ENCODE results near the gene B3GNT5.

B3GNT5 gene

GRCh38 chr3:183313764-183314163 is 60.7 kb downstream of the B3GNT5 start:
- no peak for TF ChIP-seq CTCF (IDR thresholded peaks at IDR 0.05; ENCODE audit: low read length, missing control alignments)
- DNase-seq (ENCODE audit: low read depth), result no peak
- no peak overlapping the region for H3K4me3 ChIP-seq (replicated peaks; ENCODE audit: low read depth, low read length)

GRCh38 chr3:183315739-183316138 is 62.7 kb downstream of the B3GNT5 start:
- no peak for TF ChIP-seq CTCF (IDR thresholded peaks at IDR 0.05; ENCODE audit: low read length, missing control alignments)
- H3K4me3 ChIP-seq (replicated peaks; ENCODE audit: low read depth, low read length), result no peak overlapping the region
- no peak for DNase-seq (ENCODE audit: low read depth)

GRCh38 chr3:183317271-183317670 is 64.2 kb downstream of the B3GNT5 start:
- H3K4me3 ChIP-seq (replicated peaks; ENCODE audit: low read depth, low read length), result no peak overlapping the region
- DNase-seq (ENCODE audit: low read depth), result no peak
- no peak for TF ChIP-seq CTCF (IDR thresholded peaks at IDR 0.05; ENCODE audit: low read length, missing control alignments)

- no peak for TF ChIP-seq CTCF (IDR thresholded peaks at IDR 0.05; ENCODE audit: low read length, missing control alignments)
- peak; percentile 37 for DNase-seq (ENCODE audit: low read depth)
- H3K4me3 ChIP-seq (replicated peaks; ENCODE audit: low read depth, low read length), result no peak overlapping the region
Observed at GRCh38 chr3:183317886-183318865, 65.1 kb downstream of the B3GNT5 start.

- no peak overlapping the region for H3K4me3 ChIP-seq (replicated peaks; ENCODE audit: low read depth, low read length)
- no peak for TF ChIP-seq CTCF (IDR thresholded peaks at IDR 0.05; ENCODE audit: low read length, missing control alignments)
- DNase-seq (ENCODE audit: low read depth), result no peak
Observed at GRCh38 chr3:183318877-183319276, 65.8 kb downstream of the B3GNT5 start.

GRCh38 chr3:183319371-183319770 is 66.3 kb downstream of the B3GNT5 start:
- DNase-seq (ENCODE audit: low read depth), result no peak
- H3K4me3 ChIP-seq (replicated peaks; ENCODE audit: low read depth, low read length), result no peak overlapping the region
- TF ChIP-seq CTCF (IDR thresholded peaks at IDR 0.05; ENCODE audit: low read length, missing control alignments), result no peak
